HepG2 (cell line): ENCODE data around the gene LDAF1. TPM values are rescaled to one million over a fixed set of nuclear protein-coding genes. Genes with fewer than 3 reads are reported as not detected.

Source experiments
- ATF4 ChIP-seq, 2 experiments: fragments of 450-650 bp in 1 of 2; sonication (generic) in 1 of 2; formaldehyde crosslinking; IDR thresholded peaks; 2 replicates each; pipeline versions ENCODE4 v1.5.0 to v1.8.0; 2020 to 2022; ENCODE audit warnings: mild to moderate bottlenecking in 1 of 2, missing genetic modification reagents in 1 of 2
- ATF6 ChIP-seq: sonication (generic); formaldehyde crosslinking; conservative IDR thresholded peaks from 2 replicates; pipeline ENCODE4 v1.4.0; 2020; ENCODE audit warnings: missing genetic modification reagents
- CEBPG ChIP-seq: IDR thresholded peaks from 2 replicates; pipeline ENCODE4 v1.6.1; 2016
- GATAD1 ChIP-seq: IDR thresholded peaks from 2 replicates; pipeline ENCODE4 v1.6.1; 2016; ENCODE audit warnings: missing genetic modification reagents, missing compliant biosample characterization
- HOMEZ ChIP-seq: IDR thresholded peaks from 2 replicates; pipeline ENCODE4 v1.6.1; 2016; ENCODE audit warnings: low read depth
- KLF9 ChIP-seq: IDR thresholded peaks from 2 replicates; pipeline ENCODE4 v1.6.1; 2016; ENCODE audit warnings: low read depth
- MXD3 ChIP-seq: IDR thresholded peaks from 2 replicates; pipeline ENCODE4 v1.6.1; 2016; ENCODE audit warnings: mild to moderate bottlenecking, missing biosample characterization, missing genetic modification reagents
- POLR2AphosphoS2 ChIP-seq: IDR thresholded peaks from 2 replicates; pipeline ENCODE4 v1.6.1; 2011; ENCODE audit warnings: low read depth, low read length, improper control_type of control experiment
- PRDM4 ChIP-seq: sonication (generic); formaldehyde crosslinking; IDR thresholded peaks from 2 replicates; pipeline ENCODE4 v1.9.0; 2021; ENCODE audit warnings: missing genetic modification reagents, borderline replicate concordance
- RBM39 ChIP-seq: fragments of 200-400 bp; formaldehyde crosslinking; IDR thresholded peaks from one replicate; pipeline ENCODE4 v1.6.1; 2018; ENCODE audit warnings: antibody characterized with exemption, mild to moderate bottlenecking, low read depth, low read length; ENCODE audit not compliant: poor library complexity, severe bottlenecking
- THAP7 ChIP-seq: sonication (generic); formaldehyde crosslinking; IDR thresholded peaks from 2 replicates; pipeline ENCODE4 v1.8.1; 2023; ENCODE audit warnings: mild to moderate bottlenecking, missing genetic modification reagents
- ZFP1 ChIP-seq: IDR thresholded peaks from 2 replicates; pipeline ENCODE4 v1.6.1; 2016
- ZNF263 ChIP-seq: sonication (generic); formaldehyde crosslinking; IDR thresholded peaks from 2 replicates; pipeline ENCODE4 v1.4.0; 2020; ENCODE audit warnings: missing genetic modification reagents
- ZNF282 ChIP-seq: fragments of 450-650 bp; IDR thresholded peaks from 2 replicates; pipeline ENCODE4 v1.6.1; 2018; ENCODE audit not compliant: partially characterized antibody
- ZNF430 ChIP-seq: sonication (generic); formaldehyde crosslinking; IDR thresholded peaks from 2 replicates; pipeline ENCODE4 v1.9.0; 2021; ENCODE audit warnings: mild to moderate bottlenecking, missing genetic modification reagents
- ZNF501 ChIP-seq: sonication (generic); formaldehyde crosslinking; IDR thresholded peaks from 2 replicates; pipeline ENCODE4 v1.5.1; 2020; ENCODE audit warnings: mild to moderate bottlenecking, moderate library complexity, missing genetic modification reagents
- ZNF547 ChIP-seq: sonication (generic); formaldehyde crosslinking; IDR thresholded peaks from 2 replicates; pipeline ENCODE4 v1.5.1; 2020; ENCODE audit warnings: mild to moderate bottlenecking, missing genetic modification reagents
- ZNF644 ChIP-seq: IDR thresholded peaks from 2 replicates; pipeline ENCODE4 v1.6.1; 2016; ENCODE audit warnings: low read depth
- ZNF724P ChIP-seq: sonication (generic); formaldehyde crosslinking; IDR thresholded peaks from 2 replicates; pipeline ENCODE4 v1.8.0; 2022; ENCODE audit warnings: missing genetic modification reagents, borderline replicate concordance
- ZNF775 ChIP-seq: sonication (generic); formaldehyde crosslinking; IDR thresholded peaks from 2 replicates; pipeline ENCODE4 v1.4.0; 2020; ENCODE audit warnings: missing genetic modification reagents, mild to moderate bottlenecking, moderate library complexity, borderline replicate concordance
- ZSCAN22 ChIP-seq: sonication (generic); formaldehyde crosslinking; IDR thresholded peaks from 2 replicates; pipeline ENCODE4 v1.4.0; 2020; ENCODE audit warnings: mild to moderate bottlenecking, missing genetic modification reagents
- polyA plus RNA-seq, 8 experiments: library from polyadenylated mRNA; depleted of rRNA in 3 of 8; stranded (reverse) in 7 of 8; unstranded in 1 of 8; fragments of >200 nt; fragmentation: Illumina TruSeq in 4 of 8; extraction: Trizol in 4 of 8; gene quantifications; 2 replicates each; pipeline versions ENCODE4 v1.2.1 to v1.2.3, GENCODE V29; 2011 to 2016; ENCODE audit warnings: low read depth in 4 of 8, missing spikeins in 1 of 8, mixed read lengths in 1 of 8; ENCODE audit not compliant: insufficient read depth in 1 of 8
- total RNA-seq, 5 experiments: library from RNA; depleted of rRNA; stranded (reverse); fragments of >200 nt; fragmentation: Illumina TruSeq; extraction: Trizol; gene quantifications; 2 replicates each; pipeline ENCODE4 v1.2.3, GENCODE V29; 2016; ENCODE audit warnings: low read depth in 1 of 5

The LDAF1 gene
- total and polyA plus RNA-seq, 2 of the 13 experiments (the other 11 are each of a cell fraction or from before 2014, with no cell fraction given), result 6.3 to 7.5 TPM

- no peak for TF ChIP-seq PRDM4
- TF ChIP-seq MXD3, result peak; percentile 83; the same call in 1 of the 2 replicates
- no peak for TF ChIP-seq ZFP1 (CRISPR knock-in tag)
- TF ChIP-seq ZNF775 (CRISPR knock-in tag), result no peak
- 0 out of 2 replicates have a peak, but pooled peaks have one; percentile 75 for TF ChIP-seq KLF9
- no peak for TF ChIP-seq POLR2AphosphoS2
- no peak for TF ChIP-seq ZNF282
- no peak; the same call in 1 of the 2 replicates for TF ChIP-seq ZSCAN22 (CRISPR knock-in tag)
- peak; percentile 51; the same call in 1 of the 2 replicates for TF ChIP-seq ZNF724P (CRISPR knock-in tag)
- no peak for TF ChIP-seq THAP7 (CRISPR knock-in tag)
- no peak for TF ChIP-seq GATAD1
- no peak for TF ChIP-seq ATF6
- TF ChIP-seq RBM39, result peak; percentile 66
- no peak for TF ChIP-seq ATF4 (CRISPR knock-in tag; IDR thresholded peaks at IDR 0.05)
- TF ChIP-seq CEBPG (CRISPR knock-in tag), result no peak
- TF ChIP-seq ZNF501 (CRISPR knock-in tag), result peak; percentile 57; the same call in 1 of the 2 replicates
- TF ChIP-seq ZNF547, result peak; percentile 75; the same call in 1 of the 2 replicates
- 0 out of 2 replicates have a peak, but pooled peaks have one; percentile 29 for TF ChIP-seq ZNF263 (CRISPR knock-in tag)
- peak; percentile 74; the same call in 1 of the 2 replicates for TF ChIP-seq ZNF430 (CRISPR knock-in tag)
- no peak for TF ChIP-seq ZNF644
- no peak for TF ChIP-seq HOMEZ (CRISPR knock-in tag)
Measured at GRCh38 chr16:21158208-21159110, at the start of gene LDAF1 (continued).
